GM19035 (cell line): Measurements from ENCODE around the gene MGAT5.

Experiments
- ATAC-seq: cut with Tn5 transposase; IDR thresholded peaks from one replicate; pipeline ENCODE4 v1.9.1; 2021; ENCODE audit not compliant: unreplicated experiment

The MGAT5 gene

GRCh38 chr2:134441153-134441863, 187.4 kb downstream of the MGAT5 start:
- no peak for ATAC-seq

- no peak for ATAC-seq
Measured at GRCh38 chr2:134443814-134444480, 190.1 kb downstream of the MGAT5 start.

DNA sequence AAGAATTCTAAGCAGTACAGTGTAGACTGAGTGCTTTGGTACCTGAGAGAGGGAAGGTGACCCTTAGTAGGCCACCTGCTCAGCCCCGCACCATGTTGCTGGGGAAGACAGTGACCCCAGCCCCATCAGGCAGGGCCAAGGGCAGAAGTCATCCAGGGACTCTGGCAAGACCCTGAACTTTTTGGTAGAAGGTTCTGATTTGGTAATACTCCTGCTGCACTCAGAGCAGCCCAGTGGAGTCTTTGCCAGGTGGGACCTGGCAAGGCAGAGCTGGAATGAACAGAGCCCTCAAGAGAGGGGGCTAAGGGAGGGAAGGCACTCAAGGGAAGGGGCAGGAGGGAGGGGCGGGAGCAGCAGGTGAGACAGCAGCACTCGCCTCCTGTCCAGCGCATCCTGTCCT, 191.2 kb downstream of the MGAT5 start:
- ATAC-seq = no peak

DNA sequence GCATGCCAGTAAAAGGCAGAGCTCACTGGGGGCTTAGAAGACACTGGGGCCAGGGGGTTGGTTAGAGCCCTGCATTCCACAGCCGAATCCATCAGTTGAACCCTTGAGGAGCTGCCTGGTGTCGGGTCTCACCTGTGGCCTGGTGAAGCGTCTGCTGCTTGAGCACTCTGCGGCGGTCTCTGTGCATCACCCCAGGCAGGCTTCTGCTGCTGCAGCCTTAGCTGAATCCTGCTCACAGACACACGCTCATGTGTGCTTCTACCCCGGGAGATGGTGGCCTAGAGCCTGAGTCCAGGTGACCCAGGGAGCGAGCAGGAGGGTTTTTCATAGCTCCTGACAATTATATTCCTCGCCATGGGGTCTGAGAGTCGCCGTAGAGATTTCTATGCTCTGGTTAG, 192.1 kb downstream of the MGAT5 start:
- no peak for ATAC-seq

DNA sequence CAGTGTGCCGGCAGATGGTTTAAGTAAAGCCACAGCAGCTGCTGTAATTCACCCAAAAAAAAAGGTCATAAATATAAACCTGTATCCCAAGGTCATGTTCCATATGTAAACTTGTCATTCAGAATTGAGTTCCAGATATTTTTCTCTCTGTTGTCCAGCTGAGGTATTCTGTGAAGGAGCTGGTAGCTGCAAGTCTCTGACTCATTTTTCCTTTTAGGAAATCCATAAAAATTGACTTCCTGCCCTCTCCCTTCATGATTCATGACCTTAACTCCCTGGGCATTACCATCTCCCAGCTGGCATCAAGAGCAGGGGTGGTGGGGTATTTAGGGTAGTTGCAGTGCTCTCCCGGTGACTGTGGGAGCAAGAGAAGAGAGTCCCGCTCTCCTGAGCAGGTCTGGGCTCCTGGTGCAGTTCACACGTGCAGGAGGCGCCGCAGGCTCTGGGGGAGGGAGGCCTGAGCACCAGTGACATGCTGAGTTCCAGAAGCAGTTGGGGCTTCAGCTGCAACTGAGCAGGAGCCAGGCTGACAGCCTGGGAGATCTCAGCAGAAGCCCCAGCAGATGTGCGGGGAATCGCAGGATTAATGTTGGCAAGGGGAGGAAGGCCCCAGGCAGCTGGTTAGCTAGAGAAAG, 192.6 kb downstream of the MGAT5 start:
- no peak for ATAC-seq

DNA sequence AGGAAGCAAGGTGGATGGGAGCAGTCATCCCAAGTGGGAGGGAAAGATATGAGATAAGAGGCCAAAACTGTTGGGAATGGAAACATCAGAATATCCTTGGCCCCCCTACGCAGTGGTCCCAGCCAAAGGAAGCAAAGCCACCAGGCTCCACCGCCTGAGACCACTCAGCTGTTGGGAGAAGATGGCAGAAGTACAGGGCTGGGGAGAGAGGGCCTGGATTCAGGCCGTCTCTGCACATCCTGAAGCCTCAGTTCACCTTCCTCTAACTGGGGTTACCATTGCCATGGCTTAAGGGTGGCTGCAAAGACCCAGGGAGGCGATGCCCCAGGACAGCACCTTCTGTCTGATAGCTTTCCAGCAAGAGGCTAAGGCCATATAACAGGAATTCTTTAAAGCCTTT, 193.8 kb downstream of the MGAT5 start:
- ATAC-seq = no peak

GRCh38 chr2:134448650-134449049, 194.8 kb downstream of the MGAT5 start:
- no peak for ATAC-seq

DNA sequence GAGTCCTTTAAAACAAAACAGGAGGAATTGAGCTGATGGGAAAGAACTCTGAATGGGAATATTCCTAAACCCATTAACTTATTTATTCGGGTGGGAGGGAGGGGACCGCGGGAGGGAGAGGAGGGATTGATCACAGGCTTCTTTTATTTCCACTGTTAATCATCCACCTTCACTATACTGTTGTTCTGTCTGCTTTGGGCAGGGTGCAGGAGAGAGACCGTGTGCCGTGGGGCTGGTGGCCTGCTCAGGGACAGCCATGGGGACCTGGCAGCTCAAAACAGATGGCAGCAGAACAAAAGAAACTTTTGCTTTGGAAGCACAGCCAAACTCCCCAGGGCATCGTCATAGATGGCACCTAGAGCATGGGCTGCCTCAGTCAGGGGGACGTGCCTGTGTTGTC, 195.3 kb downstream of the MGAT5 start:
- ATAC-seq = no peak

DNA sequence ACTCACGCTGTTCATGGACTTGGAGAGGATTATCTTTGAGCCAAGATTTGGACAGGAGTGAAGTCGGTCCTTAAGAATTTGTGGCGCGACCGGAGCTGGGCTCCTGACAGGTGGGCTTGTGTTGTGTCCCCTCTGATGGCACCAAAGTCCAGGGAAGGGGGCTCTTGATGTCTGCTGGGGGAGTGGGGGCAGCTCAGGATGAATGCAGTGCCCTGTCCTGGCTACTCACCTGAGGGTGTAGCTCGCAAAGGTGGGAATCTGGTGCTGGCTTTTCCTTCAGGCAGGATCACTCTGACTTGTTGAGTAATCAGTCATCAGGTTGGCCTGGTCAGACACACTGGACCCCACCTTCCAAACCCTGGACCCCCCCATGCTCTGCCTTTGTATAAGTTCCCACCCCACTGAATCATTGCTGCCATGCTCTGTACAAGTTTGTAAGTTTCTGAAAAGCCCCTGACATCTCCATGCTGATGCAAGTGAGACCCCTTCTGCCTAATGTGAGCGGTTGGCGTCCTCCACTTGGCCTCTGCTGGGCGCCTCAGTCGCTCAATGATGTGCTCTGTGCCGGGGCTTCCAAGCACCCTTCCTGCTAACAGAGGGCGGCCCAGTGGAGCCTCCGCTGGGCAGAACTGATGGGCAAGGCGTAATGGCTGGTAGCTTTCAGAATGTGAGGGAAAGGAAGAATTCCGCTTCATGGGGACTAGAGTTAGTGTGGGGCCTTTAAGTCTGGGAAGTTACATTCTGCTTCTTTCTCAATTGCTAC, 196.1 kb downstream of the MGAT5 start:
- ATAC-seq = no peak

DNA sequence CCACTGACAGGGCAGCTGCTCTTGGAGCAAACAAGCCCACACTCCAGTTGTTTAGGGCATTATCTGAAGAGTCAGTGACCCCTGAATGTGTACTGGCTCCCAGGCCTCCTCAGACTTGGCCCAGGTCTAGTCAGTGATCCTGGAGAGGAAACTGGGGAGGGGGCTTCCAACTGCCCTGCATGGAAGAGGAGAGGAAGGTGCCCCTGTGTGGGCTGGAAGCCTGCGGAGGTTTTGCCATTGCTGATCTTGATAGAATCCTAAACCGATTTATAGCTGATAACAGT, 197.4 kb downstream of the MGAT5 start:
- ATAC-seq = no peak

DNA sequence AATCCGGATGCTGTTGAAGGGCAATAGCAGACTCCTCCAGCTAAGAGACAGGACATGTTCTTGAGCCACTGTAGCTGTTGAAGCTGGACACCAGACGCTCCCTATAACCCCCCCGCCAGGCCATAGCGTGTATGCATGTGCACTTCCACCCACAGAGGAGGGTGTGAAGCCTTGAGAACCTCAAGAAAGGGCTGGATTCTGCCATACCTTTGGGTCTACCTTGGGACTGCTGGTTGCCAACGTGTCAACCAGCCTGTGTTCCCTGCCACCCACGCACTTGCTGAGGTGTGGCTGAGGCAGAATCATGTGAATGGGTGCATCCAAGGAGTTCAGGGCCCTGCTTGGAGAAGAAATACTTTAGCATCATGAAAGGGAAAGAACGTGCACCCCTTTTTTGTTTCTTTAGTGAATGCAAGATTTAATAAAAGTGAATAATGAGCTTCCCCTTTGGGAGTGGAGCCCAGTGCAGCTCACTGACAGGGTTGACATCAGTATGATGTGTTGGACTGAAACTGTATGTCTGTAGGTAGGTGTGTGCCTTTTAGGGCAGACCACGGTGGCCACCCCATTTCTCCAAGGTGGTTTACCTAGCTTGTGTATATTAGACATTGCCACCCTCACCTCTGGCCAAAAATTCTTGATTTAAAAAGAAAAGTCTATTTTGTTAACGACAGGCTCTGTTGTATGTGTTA, 198.3 kb downstream of the MGAT5 start:
- no peak for ATAC-seq

DNA sequence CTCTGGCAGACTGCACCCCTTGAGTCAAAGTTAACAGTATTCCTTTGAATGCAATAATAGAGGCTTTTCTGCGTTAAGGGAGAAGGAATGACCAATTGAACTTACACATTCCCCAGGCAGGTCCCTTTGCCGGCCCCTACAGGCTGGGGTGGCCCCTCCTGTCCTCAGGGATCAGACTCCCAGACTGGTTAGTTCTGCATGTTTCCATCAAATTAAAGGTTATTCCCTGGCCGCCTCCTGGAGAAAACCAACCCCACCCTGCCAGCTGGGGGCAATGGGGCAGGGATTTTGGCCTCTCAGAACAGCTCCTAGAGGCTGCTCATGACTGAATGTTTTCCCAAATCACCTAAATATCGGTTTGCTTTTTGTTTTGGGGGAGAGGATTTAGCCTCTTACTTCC, 199.6 kb downstream of the MGAT5 start:
- no peak for ATAC-seq

- ATAC-seq = no peak
Measured at GRCh38 chr2:134453973-134454372, 200.1 kb downstream of the MGAT5 start.

- ATAC-seq = no peak
Measured at GRCh38 chr2:134454426-134454825, 200.6 kb downstream of the MGAT5 start.

- no peak for ATAC-seq
Measured at GRCh38 chr2:134454931-134455330, 201.1 kb downstream of the MGAT5 start.

- no peak for ATAC-seq
Measured at GRCh38 chr2:134455426-134455825, 201.6 kb downstream of the MGAT5 start.

DNA sequence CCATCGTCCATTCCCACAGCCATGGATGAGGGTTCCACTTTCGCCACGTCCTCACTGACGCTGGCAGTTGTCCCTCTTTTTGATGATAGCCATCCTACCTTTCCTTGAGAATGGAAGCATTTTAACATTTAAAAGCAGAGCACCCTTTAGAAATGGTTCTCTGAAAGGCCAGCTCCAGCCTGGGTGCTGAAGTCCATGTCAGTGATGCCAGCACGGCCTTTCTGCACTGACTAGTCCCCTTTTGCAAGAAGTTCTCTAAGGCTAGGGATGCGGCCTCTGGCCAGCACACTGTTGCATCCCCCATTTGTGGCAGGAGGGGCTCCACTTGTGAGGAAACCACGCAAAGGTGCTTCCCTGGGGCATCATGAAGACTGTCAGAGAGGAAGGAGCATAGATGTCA, 203.5 kb downstream of the MGAT5 start:
- no peak for ATAC-seq

DNA sequence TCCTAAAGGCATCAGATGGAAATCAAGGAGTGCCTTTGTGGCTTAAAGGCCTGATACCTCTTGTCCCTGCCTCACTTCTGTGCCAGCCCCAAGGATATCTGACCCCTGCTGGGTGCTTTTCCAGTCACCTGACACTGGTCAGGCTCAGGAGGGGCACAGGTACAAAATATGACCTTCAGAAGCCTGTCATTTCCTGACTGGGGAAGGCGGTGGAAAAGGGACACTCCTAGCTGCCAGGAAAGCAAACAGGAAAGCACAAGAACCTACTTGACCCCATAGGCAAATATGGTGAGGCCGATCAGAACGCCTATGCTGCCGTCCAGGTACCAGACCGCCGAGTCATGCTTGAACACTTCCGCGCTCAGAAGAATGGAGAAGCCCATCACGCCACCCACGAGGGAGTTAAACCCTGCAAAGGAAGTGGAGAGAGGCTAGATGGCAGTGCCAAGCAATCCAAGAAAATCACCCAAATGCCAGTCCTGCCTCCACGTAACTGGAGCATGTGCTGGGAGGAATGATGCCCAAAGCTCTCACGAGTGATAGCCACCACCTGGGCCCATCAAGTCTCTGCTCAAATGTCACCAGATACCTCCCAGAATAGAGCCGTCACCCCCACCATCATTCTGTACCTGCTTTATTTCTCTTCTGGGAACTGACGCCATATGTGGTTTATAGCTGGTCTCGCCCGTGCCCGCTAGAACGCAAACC, 204.0 kb downstream of the MGAT5 start:
- no peak for ATAC-seq

- ATAC-seq = no peak
Measured at GRCh38 chr2:134458473-134458853, 204.6 kb downstream of the MGAT5 start.

GRCh38 chr2:134458950-134459349, 205.1 kb downstream of the MGAT5 start:
- no peak for ATAC-seq
